HCT116 (cell line): ENCODE data around the gene DOCK4. TPM values are rescaled to one million over a fixed set of nuclear protein-coding genes. Genes with fewer than 3 reads are reported as not detected.

ENCODE experiments used
- ATAC-seq: fragments of 200-7000 bp; cut with Tn5 transposase; 2 replicates; pipeline ENCODE4 v1.9.1; 2020; ENCODE audit warnings: mild to moderate bottlenecking, moderate library complexity
- BruUV-seq: library from RNA; stranded (reverse); fragments of 400-500 nt; replicated peaks from 2 replicates; lab custom pipeline; 2021; lab: Mats Ljungman, UMichigan
- CTCF ChIA-PET: fragments of 300-600 bp; sonication (Branson Sonifier 250); formaldehyde crosslinking; loops from one replicate; lab custom pipeline; 2021; ENCODE audit warnings: antibody characterized with exemption; lab: Charles Lee
- POLR2A ChIA-PET: fragments of 300-600, 350-600 bp; sonication (Branson Sonifier 250); formaldehyde crosslinking; loops from one replicate; lab custom pipeline; 2021; ENCODE audit warnings: antibody characterized with exemption; lab: Charles Lee
- RAD21 ChIA-PET, 2 experiments: fragments of 300-600 bp; sonication (Branson Sonifier 250); formaldehyde crosslinking; loops; one replicate each; lab custom pipeline; 2023; ENCODE audit warnings: low total read pairs in 2 of 2; ENCODE audit not compliant: uncharacterized antibody in 2 of 2, unreplicated experiment in 2 of 2, low non-redundant PET in 1 of 2; lab: Charles Lee
- DNase-seq: peaks from one replicate; pipeline ENCODE4 v3.0.0-alpha.2; 2010; ENCODE audit warnings: low read depth, low spot score
- H2AFZ ChIP-seq: fragments of 200-600 bp; shearing (Covaris generic), sonication (generic); 2 replicates; pipeline ENCODE4 v1.6.1; 2017; ENCODE audit warnings: low read depth, mixed run types, mixed read lengths, antibody characterized with exemption, low read length; ENCODE audit not compliant: poor library complexity, severe bottlenecking
- H3K27ac ChIP-seq: 2 replicates; pipeline ENCODE4 v1.5.1; 2012; ENCODE audit warnings: low read depth, low read length
- H3K27me3 ChIP-seq: fragments of 200-600 bp; sonication (generic); 2 replicates; pipeline ENCODE4 v1.6.1; 2016; ENCODE audit warnings: mixed run types, low read length, mixed read lengths; ENCODE audit not compliant: insufficient read depth
- H3K36me3 ChIP-seq, 2 experiments: fragments of 200-500 bp in 1 of 2; fragments of 200-600 bp in 1 of 2; sonication (Bioruptor generic) in 1 of 2; sonication (generic) in 1 of 2; 2 replicates each; pipeline versions ENCODE4 v1.5.1 to v1.6.1; 2014 to 2016; ENCODE audit warnings: low read length in 2 of 2, inconsistent platforms in 1 of 2, mixed read lengths in 1 of 2, mixed run types in 1 of 2; ENCODE audit not compliant: insufficient read depth in 2 of 2, control insufficient read depth in 1 of 2
- H3K4me1 ChIP-seq, 2 experiments: fragments of 200-600 bp in 1 of 2; sonication (generic) in 1 of 2; 2 replicates each; pipeline versions ENCODE4 v1.5.1 to v1.6.1; 2012 to 2017; ENCODE audit warnings: low read length in 2 of 2, inconsistent platforms in 1 of 2, mild to moderate bottlenecking in 1 of 2, mixed read lengths in 1 of 2, mixed run types in 1 of 2, moderate library complexity in 1 of 2; ENCODE audit not compliant: insufficient read depth in 2 of 2, control insufficient read depth in 1 of 2
- H3K4me2 ChIP-seq: fragments of 200-600 bp; sonication (generic); 2 replicates; pipeline ENCODE4 v1.6.1; 2017; ENCODE audit warnings: mixed run types, low read length, mixed read lengths
- H3K4me3 ChIP-seq, 2 experiments: fragments of 200-600 bp in 1 of 2; sonication (generic) in 1 of 2; replicated peaks in 1 of 2; 2 replicates each; pipeline ENCODE4 v1.5.1; 2011 to 2016; ENCODE audit warnings: low read length in 2 of 2, control low read depth in 1 of 2, low read depth in 1 of 2, mild to moderate bottlenecking in 1 of 2, mixed read lengths in 1 of 2, mixed run types in 1 of 2
- H3K79me2 ChIP-seq: fragments of 200-600 bp; sonication (generic); 2 replicates; pipeline ENCODE4 v1.6.1; 2017; ENCODE audit warnings: mild to moderate bottlenecking, mixed run types, low read length, moderate library complexity, mixed read lengths; ENCODE audit not compliant: insufficient read depth
- H3K9ac ChIP-seq: fragments of 200-600 bp; sonication (generic); 2 replicates; pipeline ENCODE4 v1.6.1; 2016; ENCODE audit warnings: low read length, mixed read lengths
- H3K9me2 ChIP-seq: fragments of 200-600 bp; sonication (generic), shearing (Covaris generic); 2 replicates; pipeline ENCODE4 v1.6.1; 2017; ENCODE audit warnings: mixed run types, mild to moderate bottlenecking, moderate library complexity; ENCODE audit not compliant: insufficient read depth
- H3K9me3 ChIP-seq, 2 experiments: fragments of 200-500 bp in 1 of 2; fragments of 200-600 bp in 1 of 2; sonication (Bioruptor generic) in 1 of 2; sonication (generic) in 1 of 2; 2 replicates each; pipeline ENCODE4 v1.6.1; 2014 to 2017; ENCODE audit warnings: low read length in 2 of 2, mixed read lengths in 2 of 2, inconsistent platforms in 1 of 2, low read depth in 1 of 2, mild to moderate bottlenecking in 1 of 2, mixed run types in 1 of 2, moderate library complexity in 1 of 2; ENCODE audit not compliant: control insufficient read depth in 1 of 2, insufficient read depth in 1 of 2
- H4K20me1 ChIP-seq: fragments of 200-600 bp; sonication (generic), shearing (Covaris generic); 2 replicates; pipeline ENCODE4 v1.6.1; 2017; ENCODE audit warnings: mixed run types, mild to moderate bottlenecking, moderate library complexity; ENCODE audit not compliant: insufficient read depth
- ATF3 ChIP-seq: IDR thresholded peaks from 2 replicates; pipeline ENCODE4 v1.6.1; 2012
- FOSL1 ChIP-seq: IDR thresholded peaks from 2 replicates; pipeline ENCODE4 v1.6.1; 2012; ENCODE audit warnings: low read depth
- JUND ChIP-seq: IDR thresholded peaks from 2 replicates; pipeline ENCODE4 v1.6.1; 2012
- POLR2AphosphoS5 ChIP-seq: IDR thresholded peaks from 2 replicates; pipeline ENCODE4 v1.6.1; 2011; ENCODE audit warnings: mild to moderate bottlenecking, low read depth, low read length, moderate library complexity
- RAD21 ChIP-seq: IDR thresholded peaks from 2 replicates; pipeline ENCODE4 v1.6.1; 2012; ENCODE audit warnings: low read depth, mild to moderate bottlenecking
- SP1 ChIP-seq: IDR thresholded peaks from 2 replicates; pipeline ENCODE4 v1.6.1; 2012; ENCODE audit warnings: low read depth
- YY1 ChIP-seq: IDR thresholded peaks from 2 replicates; pipeline ENCODE4 v1.6.1; 2011; ENCODE audit warnings: low read length, low read depth, moderate library complexity, mild to moderate bottlenecking; ENCODE audit not compliant: insufficient replicate concordance; ENCODE audit errors: extremely low read depth
- intact Hi-C: fragments of 100-400 bp; cut with micrococcal nuclease; formaldehyde crosslinking; loops from 2 replicates; pipeline ENCODE4 v1.10.0; 2022
- total RNA-seq: library from RNA; stranded (reverse); gene quantifications from one replicate; pipeline ENCODE4 v1.2.1, GENCODE V29; 2021; ENCODE audit not compliant: unreplicated experiment
- TF ChIP-seq, protein P1 (sequence below): IDR thresholded peaks from 2 replicates; pipeline ENCODE4 v1.6.1; 2011; ENCODE audit warnings: mild to moderate bottlenecking, low read length, moderate library complexity; ENCODE audit not compliant: insufficient replicate concordance; ENCODE audit errors: extremely low read depth

Gene DOCK4
- total RNA-seq, 1 experiment from 2014 or later = 2.2 TPM

- Histone ChIP-seq H3K9ac (no peak overlapping the region), H4K20me1 (no peaks in the 10 kb centered on the region), H3K27me3 (no peaks in the 10 kb centered on the region), H2AFZ (no peak overlapping the region), H3K27ac (no peak overlapping the region), H3K79me2 (no peaks in the 10 kb centered on the region), H3K9me2 (no peaks in the 10 kb centered on the region), H3K4me2 (no peak overlapping the region), H3K4me1 (no peaks in the 10 kb centered on the region), H3K36me3 (no peaks in the 10 kb centered on the region), H3K9me3 (no peaks in the 10 kb centered on the region), H3K4me3 (no peak overlapping the region)
- ChIA-PET RAD21 (no interaction called here), POLR2A (no interaction called here), CTCF (no interaction called here)
- no TSS peak for BruUV-seq
- DNase-seq (no peak), ATAC-seq (no peak)
- intact Hi-C loops = no loop called here
- TF ChIP-seq FOSL1 (no peak), YY1 (no peak), RAD21 (no peak), JUND (no peak), SP1 (no peak)
Measured at GRCh38 chr7:112122798-112123197, 83.4 kb downstream of the DOCK4 start.

DNA sequence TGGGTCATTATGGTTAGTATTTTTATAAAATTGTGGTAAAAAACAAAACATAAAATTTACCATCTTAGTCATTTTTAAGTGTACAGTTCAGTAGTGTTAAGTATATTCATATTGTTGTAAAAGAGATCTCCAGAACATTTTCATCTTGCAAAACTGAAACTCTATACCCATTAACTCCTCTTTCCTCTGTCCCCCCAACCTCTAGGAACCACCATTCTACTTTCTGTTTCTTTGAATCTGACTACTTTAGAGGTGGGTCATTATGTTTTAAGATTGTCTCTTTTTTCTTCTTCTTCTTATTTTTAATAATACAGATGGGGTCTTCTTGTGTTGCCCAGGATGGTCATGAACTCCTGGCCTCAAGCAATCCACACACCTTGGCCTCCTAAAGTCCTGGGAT is 84.1 kb downstream of the DOCK4 start:
- CTCF ChIA-PET = no interaction called here
- TF ChIP-seq ATF3 = no peak
- TF ChIP-seq, protein P1, sequence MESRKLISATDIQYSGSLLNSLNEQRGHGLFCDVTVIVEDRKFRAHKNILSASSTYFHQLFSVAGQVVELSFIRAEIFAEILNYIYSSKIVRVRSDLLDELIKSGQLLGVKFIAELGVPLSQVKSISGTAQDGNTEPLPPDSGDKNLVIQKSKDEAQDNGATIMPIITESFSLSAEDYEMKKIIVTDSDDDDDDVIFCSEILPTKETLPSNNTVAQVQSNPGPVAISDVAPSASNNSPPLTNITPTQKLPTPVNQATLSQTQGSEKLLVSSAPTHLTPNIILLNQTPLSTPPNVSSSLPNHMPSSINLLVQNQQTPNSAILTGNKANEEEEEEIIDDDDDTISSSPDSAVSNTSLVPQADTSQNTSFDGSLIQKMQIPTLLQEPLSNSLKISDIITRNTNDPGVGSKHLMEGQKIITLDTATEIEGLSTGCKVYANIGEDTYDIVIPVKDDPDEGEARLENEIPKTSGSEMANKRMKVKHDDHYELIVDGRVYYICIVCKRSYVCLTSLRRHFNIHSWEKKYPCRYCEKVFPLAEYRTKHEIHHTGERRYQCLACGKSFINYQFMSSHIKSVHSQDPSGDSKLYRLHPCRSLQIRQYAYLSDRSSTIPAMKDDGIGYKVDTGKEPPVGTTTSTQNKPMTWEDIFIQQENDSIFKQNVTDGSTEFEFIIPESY = no peak
- TF ChIP-seq POLR2AphosphoS5 = no peak
- no peak for TF ChIP-seq FOSL1
- Histone ChIP-seq H3K4me3 (no peak overlapping the region), H3K4me2 (no peak overlapping the region), H3K27me3 (no peaks in the 10 kb centered on the region), H3K9me2 (no peaks in the 10 kb centered on the region), H3K4me1 (no peaks in the 10 kb centered on the region), H3K27ac (no peak overlapping the region), H3K9ac (no peak overlapping the region), H3K79me2 (no peaks in the 10 kb centered on the region), H4K20me1 (no peaks in the 10 kb centered on the region), H3K9me3 (no peaks in the 10 kb centered on the region), H2AFZ (no peak overlapping the region), H3K36me3 (no peaks in the 10 kb centered on the region)
- ATAC-seq = no peak
- POLR2A ChIA-PET = no interaction called here
- BruUV-seq = no TSS peak
- intact Hi-C loops = no loop called here
- RAD21 ChIA-PET = no interaction called here
- no peak for DNase-seq
